MCF 10A (cell line): ENCODE results near the gene MAFG. TPM values are rescaled to one million over a fixed set of nuclear protein-coding genes. Genes with fewer than 3 reads are reported as not detected.

ENCODE experiments used
- BruUV-seq: library from RNA; stranded (reverse); fragments of 400-500 nt; replicated peaks from 2 replicates; lab custom pipeline; 2021; lab: Mats Ljungman, UMichigan
- CTCF ChIA-PET: fragments of 300-600 bp; sonication (Branson Sonifier 250); formaldehyde crosslinking; extraction: SDS; loops from one replicate; lab custom pipeline; 2021; ENCODE audit warnings: antibody characterized with exemption, inconsistent platforms; lab: Yijun Ruan, JAX
- POLR2A ChIA-PET: fragments of 300-600, 350-650 bp; sonication (Branson Sonifier 250); formaldehyde crosslinking; extraction: SDS; loops from one replicate; lab custom pipeline; 2020; ENCODE audit warnings: antibody characterized with exemption, inconsistent platforms; lab: Yijun Ruan, JAX
- DNase-seq: peaks from one replicate; pipeline ENCODE4 v3.0.0-alpha.2; 2018; ENCODE audit not compliant: unreplicated experiment
- H3K27ac Mint-ChIP-seq: one replicate; pipeline ENCODE4 v1.8.0; 2022; ENCODE audit warnings: mild to moderate bottlenecking, low read depth, mixed read lengths; ENCODE audit not compliant: unreplicated experiment
- H3K27me3 Mint-ChIP-seq: one replicate; pipeline ENCODE4 v1.8.0; 2022; ENCODE audit warnings: mixed read lengths; ENCODE audit not compliant: insufficient read depth, unreplicated experiment
- H3K36me3 Mint-ChIP-seq: one replicate; pipeline ENCODE4 v1.8.0; 2022; ENCODE audit warnings: mild to moderate bottlenecking, moderate library complexity, mixed read lengths; ENCODE audit not compliant: insufficient read depth, unreplicated experiment
- H3K4me1 Mint-ChIP-seq: one replicate; pipeline ENCODE4 v1.8.0; 2022; ENCODE audit warnings: mixed read lengths; ENCODE audit not compliant: insufficient read depth, unreplicated experiment
- H3K4me3 Mint-ChIP-seq: one replicate; pipeline ENCODE4 v1.8.0; 2022; ENCODE audit warnings: mild to moderate bottlenecking, moderate library complexity, mixed read lengths; ENCODE audit not compliant: unreplicated experiment
- H3K9me3 Mint-ChIP-seq: one replicate; pipeline ENCODE4 v1.8.0; 2022; ENCODE audit warnings: mixed read lengths; ENCODE audit not compliant: unreplicated experiment
- CTCF ChIP-seq: fragments of 200-600 bp; IDR thresholded peaks from one replicate; pipeline ENCODE4 v1.8.0; 2022; ENCODE audit warnings: antibody characterized with exemption, mild to moderate bottlenecking; ENCODE audit not compliant: unreplicated experiment
- intact Hi-C: fragments of 100-400 bp; cut with micrococcal nuclease; formaldehyde crosslinking; loops from 2 replicates; pipeline ENCODE4 v1.14.1; 2022
- total RNA-seq: library from RNA; stranded (reverse); gene quantifications from 2 replicates; pipeline ENCODE4 v1.2.3, GENCODE V29; 2022

The MAFG gene
- total RNA-seq, 1 experiment from 2014 or later, result 38.1 TPM

DNA sequence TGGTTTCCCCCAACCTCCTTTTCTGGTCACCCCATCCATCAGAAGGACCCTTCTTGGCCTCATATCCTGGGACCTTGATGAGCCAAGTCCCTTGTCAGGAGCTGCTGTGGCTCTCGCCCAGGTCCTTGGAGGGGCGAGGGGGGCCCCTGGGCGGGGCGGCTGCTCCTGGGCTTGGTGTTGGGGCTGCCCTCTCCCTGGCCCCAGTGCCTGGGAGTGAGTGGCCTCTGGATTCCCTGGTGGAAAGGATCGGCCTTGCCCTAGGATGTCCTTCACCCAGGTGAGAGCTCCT lies 39.7 kb upstream of the MAFG start:
- intact Hi-C loops, result no loop called here
- Mint-ChIP-seq H3K36me3 (peaks cover 5% of the 10 kb centered on the region), H3K27me3 (no peaks in the 10 kb centered on the region)

GRCh38 chr17:81966343-81967243 lies 39.1 kb upstream of the MAFG start:
- DNase-seq, result no peak
- no peaks in the 10 kb centered on the region for H3K27me3 Mint-ChIP-seq
- intact Hi-C loops, result no loop called here
- no peak for TF ChIP-seq CTCF
- CTCF ChIA-PET, result interaction anchor here (0.6 to 1.8 kb wide), 5 partner anchors 25 to 336 kb away, joined by 3 to 8 read pairs (median 4); partner anchors contain the start of gene DCXR
- no peak overlapping the region for H3K27ac Mint-ChIP-seq
- H3K4me1 Mint-ChIP-seq, result peaks cover 10% of the 10 kb centered on the region
- H3K4me3 Mint-ChIP-seq, result no peak overlapping the region
- no peaks in the 10 kb centered on the region for H3K9me3 Mint-ChIP-seq
- BruUV-seq, result no TSS peak
- peaks cover 5% of the 10 kb centered on the region for H3K36me3 Mint-ChIP-seq
- POLR2A ChIA-PET, result interaction anchor here (0.6 to 1.7 kb wide), 5 partner anchors 9 to 738 kb away, joined by 3 to 5 read pairs (median 5); partner anchors contain the start of gene ASPSCR1

More for the DNA sequence above, 39.7 kb upstream of the MAFG start:
- H3K9me3 Mint-ChIP-seq, result no peaks in the 10 kb centered on the region
- no peak overlapping the region for H3K27ac Mint-ChIP-seq
- no peak for TF ChIP-seq CTCF
- H3K4me1 Mint-ChIP-seq, result peaks cover 10% of the 10 kb centered on the region
- ChIA-PET CTCF (interaction anchor here (1.0 kb wide), 1 partner anchor 53 kb away, joined by 4 read pairs; no protein-coding TSS in a partner anchor), POLR2A (interaction anchor here (1.7 kb wide), 1 partner anchor 13 kb away, joined by 5 read pairs; no protein-coding TSS in a partner anchor)
- no peak for DNase-seq
- no peak overlapping the region for H3K4me3 Mint-ChIP-seq
- BruUV-seq, result no TSS peak

DNA sequence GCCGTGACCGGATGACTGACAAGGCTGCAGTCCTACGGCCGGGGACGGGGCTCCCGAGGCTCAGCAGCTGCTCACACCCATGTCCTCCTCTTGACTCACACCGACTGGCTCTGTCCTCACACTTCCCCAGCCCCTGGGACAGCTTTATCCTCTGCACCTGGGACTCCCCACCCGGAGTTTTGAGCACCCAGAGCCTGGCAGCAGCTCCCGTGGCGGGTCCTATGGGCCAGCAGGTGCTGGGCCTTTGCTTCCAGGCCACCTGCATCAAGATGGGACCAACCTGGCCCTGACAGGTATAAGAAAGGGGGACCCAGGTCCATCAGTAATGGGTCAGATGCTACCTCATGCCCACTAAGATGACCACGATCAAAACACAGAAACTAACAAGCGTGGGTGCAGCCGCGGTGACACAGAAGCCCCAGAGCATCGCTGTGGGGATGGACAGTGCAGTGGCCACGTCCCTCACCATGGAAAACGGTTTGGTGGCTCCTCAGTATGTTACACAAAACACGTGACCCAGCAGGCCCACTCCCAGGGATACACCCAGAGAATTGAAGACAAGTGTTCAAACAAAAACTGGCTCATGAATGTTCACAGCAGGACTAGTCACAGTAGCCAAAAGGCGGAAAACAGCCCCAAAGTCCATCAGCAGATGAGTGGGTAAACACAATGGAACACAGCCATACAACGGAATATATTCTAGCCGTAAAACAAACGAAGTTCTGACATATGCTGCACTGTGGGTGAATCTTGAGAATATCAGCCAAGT lies 36.7 kb upstream of the MAFG start:
- H3K4me3 Mint-ChIP-seq, result no peak overlapping the region
- no peak overlapping the region for H3K27ac Mint-ChIP-seq
- intact Hi-C loops, result no loop called here
- no peak for DNase-seq
- CTCF ChIA-PET, result interaction anchor here (1.3 kb wide), 1 partner anchor 56 kb away, joined by 3 read pairs; no protein-coding TSS in a partner anchor
- POLR2A ChIA-PET, result interaction anchor here (0.6 to 0.9 kb wide), 3 partner anchors 12 to 57 kb away, joined by 3 read pairs; no protein-coding TSS in a partner anchor
- no TSS peak for BruUV-seq
- H3K9me3 Mint-ChIP-seq, result no peaks in the 10 kb centered on the region
- peaks cover 5% of the 10 kb centered on the region for H3K36me3 Mint-ChIP-seq
- H3K4me1 Mint-ChIP-seq, result peaks cover 10% of the 10 kb centered on the region
- TF ChIP-seq CTCF, result no peak
- H3K27me3 Mint-ChIP-seq, result no peaks in the 10 kb centered on the region
